CD4-positive, alpha-beta T cell treated with Interleukin-17A for 1 hour (primary cell): ENCODE data around the gene FBXO47.
"Not testable (repeated sequence)": the region's sequence is repeated elsewhere in the genome, so short reads cannot be mapped to it uniquely, and the experiment has no call there.

Source experiments
- DNase-seq: peaks from one replicate; pipeline ENCODE4 v3.0.0-alpha.2; 2020

The FBXO47 gene

DNA sequence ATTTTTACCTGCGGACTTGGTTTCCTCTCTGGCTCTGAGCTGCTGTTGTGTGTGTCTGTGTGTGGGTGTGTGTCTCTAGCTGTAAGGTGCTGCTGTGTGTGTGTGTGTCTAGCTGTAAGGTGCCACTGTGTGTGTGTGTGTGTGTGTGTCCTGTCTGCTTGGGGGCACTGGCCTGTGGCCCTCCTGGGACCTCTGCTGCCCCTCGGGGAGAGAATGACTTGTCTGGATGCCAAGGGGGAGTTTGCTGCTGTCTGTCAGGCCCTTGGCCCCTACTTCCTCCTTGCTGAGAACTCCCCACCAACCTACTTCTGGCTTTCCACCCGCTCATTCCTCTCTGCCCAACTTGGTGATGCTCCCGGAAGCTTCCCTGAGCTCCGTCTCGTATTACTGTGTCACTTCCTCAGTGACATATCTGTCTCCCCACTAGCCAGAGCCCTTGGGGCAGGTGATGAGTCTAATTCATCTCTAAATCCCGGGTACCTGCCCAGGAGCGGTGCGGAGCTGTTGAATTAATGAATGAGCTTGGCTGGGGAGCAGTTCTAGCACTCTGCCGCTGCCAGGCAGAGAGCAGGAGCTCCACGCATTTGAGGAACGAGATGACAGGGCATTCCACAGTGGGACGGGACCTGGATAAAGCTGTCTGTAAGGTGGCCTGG, 45.3 kb downstream of the FBXO47 start:
- DNase-seq = no peak

DNA sequence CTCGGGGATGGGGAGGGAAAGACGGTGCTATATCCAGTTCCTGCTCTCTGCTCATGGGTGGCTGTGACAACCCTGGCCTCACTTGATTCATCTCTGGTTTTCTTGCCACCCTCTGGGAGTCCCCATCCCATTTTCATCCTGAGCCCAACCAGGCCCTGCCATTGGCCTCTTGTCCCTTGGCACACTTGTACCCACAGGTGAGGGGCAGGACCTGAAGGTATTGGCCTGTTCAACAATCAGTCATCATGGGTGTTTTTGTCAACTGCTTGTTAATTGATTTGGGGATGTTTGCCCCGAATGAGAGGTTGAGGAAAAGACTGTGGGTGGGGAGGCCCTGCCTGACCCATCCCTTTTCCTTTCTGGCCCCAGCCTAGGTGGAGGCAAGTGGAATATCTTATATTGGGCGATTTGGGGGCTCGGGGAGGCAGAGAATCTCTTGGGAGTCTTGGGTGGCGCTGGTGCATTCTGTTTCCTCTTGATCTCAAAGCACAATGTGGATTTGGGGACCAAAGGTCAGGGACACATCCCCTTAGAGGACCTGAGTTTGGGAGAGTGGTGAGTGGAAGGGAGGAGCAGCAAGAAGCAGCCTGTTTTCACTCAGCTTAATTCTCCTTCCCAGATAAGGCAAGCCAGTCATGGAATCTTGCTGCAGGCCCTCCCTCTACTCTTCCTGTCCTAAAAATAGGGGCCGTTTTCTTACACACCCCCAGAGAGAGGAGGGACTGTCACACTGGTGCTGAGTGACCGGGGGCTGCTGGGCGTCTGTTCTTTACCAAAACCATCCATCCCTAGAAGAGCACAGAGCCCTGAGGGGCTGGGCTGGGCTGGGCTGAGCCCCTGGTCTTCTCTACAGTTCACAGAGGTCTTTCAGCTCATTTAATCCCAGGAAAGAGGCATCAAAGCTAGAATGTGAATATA, 46.6 kb downstream of the FBXO47 start:
- no peak for DNase-seq

DNA sequence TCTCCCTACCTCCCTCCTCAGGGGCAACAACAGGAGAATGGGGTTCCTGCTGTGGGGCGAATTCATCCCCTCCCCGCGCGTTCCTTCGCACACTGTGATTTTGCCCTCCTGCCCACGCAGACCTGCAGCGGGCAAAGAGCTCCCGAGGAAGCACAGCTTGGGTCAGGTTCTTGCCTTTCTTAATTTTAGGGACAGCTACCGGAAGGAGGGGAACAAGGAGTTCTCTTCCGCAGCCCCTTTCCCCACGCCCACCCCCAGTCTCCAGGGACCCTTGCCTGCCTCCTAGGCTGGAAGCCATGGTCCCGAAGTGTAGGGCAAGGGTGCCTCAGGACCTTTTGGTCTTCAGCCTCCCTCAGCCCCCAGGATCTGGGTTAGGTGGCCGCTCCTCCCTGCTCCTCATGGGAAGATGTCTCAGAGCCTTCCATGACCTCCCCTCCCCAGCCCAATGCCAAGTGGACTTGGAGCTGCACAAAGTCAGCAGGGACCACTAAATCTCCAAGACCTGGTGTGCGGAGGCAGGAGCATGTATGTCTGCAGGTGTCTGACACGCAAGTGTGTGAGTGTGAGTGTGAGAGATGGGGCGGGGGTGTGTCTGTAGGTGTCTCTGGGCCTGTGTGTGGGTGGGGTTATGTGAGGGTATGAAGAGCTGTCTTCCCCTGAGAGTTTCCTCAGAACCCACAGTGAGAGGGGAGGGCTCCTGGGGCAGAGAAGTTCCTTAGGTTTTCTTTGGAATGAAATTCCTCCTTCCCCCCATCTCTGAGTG, 47.7 kb downstream of the FBXO47 start:
- no peak for DNase-seq

DNA sequence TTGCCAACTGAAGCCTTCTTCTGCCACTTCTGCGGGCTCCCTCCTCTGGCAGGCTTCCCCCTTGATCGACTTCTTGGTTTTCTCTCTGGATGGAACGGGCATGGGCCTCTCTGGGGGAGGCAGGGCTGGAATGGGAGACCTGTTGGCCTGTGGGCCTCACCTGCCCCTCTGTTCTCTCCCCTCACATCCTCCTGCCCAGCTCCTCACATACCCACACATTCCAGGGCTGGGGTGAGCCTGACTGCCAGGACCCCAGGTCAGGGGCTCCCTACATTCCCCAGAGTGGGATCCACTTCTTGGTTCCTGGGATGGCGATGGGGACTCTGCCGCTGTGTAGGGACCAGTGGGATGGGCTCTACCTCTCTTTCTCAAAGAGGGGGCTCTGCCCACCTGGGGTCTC, 48.3 kb downstream of the FBXO47 start:
- no peak for DNase-seq

DNA sequence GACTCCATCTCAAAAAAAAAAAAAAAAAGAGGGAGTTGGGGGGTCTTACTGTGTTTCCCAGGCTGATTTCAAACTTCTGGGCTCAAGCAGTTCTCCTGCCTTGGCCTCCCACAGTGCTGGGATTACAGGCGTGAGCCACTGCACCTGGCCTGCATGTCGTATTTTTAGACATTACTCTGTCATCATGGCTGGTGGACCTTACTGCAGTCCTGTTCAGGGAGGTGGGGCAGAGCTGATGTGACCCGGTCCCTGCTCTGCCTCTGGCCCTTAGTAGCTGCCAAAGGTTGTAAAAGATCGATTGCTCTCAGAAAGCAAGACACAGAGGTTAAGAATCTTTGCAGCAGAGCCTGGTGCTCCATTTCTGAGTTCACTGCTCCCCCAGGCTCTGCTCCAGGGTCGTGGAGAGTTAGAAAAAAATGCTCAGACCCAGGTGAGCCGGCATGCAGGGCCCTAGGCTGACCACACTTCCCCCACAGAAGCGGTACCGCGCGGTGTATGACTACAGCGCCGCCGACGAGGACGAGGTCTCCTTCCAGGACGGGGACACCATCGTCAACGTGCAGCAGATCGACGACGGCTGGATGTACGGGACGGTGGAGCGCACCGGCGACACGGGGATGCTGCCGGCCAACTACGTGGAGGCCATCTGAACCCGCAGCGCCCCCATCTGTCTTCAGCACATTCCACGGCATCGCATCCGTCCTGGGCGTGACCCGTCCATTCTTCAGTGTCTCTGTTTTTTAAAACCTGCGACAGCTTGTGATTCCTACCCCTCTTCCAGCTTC, 48.9 kb downstream of the FBXO47 start:
- no peak for DNase-seq

DNA sequence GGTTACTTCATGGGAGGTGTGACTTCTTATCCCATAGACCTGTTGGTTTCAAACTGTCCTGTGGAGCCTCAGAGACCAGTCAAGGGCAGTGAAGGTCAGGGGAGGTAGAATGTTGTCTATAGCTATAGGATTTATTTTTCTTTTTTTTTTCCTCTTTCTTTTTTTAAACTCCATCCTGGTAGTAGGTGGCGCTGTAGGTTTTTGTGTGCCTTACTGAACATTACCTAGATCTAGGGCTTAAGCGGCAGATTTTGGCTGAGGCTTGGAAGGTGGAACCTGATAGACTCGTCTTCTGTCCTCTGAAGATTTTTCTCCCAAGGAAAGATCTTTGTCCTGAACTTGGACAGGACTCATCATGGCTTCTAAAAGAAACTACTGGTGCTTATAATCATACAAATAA, 49.9 kb downstream of the FBXO47 start:
- no peak for DNase-seq

DNA sequence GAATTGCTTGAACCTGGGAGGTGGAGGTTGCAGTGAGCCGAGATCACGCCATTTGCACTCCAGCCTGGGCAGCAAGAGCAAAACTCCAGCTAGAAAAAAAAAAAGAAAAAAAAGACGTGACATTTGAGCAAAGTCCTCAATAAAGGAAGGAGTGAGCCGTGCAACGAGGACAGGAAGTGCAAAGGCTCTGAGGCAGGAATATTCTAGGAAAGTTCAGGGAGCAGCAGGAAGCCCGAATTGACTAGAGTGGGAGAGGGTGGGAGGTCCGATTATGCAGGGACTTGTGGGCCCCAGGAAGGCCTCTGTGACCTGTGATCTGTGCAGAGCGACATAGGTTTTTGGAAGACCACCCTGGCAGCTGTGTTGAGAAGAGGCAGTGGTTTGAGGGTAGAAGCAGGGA, 50.4 kb downstream of the FBXO47 start:
- no peak for DNase-seq

DNA sequence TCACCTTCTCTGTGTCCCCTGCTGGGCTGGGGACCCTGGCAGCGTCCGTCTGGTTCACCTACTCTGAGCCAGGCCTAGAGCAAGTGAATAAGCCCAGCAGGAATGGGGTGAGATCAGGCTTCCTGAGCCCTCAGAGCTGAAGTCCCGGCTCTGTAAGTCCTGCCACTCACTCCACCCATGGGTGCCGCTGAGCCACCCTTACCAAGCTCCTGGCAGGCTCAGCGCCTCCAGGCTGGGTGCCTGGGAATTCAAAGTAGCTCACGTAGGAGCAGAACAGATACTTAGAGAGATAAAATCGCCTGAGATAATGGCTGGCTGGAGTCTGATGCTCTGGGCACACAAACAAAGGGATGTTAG, 51.6 kb downstream of the FBXO47 start:
- DNase-seq = no peak

DNA sequence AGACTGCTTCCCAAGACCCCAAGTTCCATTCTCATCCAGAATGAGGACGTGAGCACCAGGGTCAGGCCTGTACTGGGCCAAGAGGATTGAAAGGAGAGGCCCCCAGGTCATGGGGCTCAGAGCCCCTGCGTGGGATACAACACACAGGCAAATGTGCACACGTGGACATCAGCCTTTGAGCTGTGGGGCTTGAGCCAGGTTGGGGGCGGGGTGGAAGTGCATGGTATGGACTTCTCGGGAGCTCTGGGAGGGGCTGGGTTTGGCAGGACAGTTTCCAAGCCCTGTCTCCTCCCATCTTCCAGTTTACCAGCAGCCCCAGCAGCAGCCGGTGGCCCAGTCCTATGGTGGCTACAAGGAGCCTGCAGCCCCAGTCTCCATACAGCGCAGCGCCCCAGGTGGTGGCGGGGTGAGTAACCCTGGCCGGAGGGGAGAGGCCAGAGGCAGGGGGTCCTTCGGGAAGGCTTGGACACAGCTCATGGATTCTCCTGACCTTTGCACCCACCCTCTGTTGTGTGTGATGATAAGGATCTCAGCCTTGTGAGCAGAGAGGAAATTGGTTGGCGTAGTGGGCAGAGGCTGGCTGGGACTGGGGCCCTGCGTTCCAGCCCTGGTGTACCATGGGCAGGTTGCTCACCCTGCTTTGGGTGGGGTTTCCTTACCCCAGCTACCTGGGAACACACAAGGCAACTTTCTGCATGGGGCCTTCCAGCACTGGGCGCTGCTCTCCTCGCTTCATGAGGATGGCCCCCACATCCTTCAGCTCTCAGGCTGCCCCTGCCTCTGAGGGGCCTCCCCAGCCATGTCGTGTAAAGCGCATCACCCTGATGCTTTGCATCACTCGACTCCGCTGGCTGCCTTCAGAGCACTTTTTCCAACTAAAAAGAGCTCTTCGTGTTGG, 52.2 kb downstream of the FBXO47 start:
- no peak for DNase-seq

DNA sequence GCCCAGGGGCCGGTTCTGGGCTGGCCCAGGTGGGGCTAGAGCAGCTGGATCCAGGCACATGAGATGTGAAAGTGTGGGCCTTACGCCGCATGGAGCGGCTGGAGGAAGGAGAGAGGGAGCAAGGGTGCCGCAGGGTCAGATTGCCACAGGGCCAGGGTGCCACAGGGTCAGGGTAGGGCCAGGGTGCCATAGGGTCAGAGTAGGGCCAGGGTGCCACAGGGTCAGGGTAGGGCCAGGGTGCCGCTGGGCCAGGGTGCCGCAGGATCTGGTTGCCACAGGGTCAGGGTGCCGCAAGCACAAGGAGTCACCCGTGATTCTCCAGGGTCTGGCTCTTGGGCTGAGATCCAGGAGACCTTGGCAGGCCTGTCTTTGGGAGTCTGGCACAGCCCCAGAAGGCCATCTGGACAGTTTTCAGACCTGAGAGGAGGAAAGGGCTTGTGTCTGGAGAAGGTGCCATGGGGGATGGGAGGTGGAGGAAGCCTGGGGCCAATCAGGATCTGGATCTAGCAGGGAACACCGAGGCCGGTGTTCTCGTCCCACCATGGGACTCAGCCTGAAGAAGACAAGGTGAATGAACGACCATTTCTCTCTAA, 54.9 kb downstream of the FBXO47 start:
- DNase-seq = no peak

DNA sequence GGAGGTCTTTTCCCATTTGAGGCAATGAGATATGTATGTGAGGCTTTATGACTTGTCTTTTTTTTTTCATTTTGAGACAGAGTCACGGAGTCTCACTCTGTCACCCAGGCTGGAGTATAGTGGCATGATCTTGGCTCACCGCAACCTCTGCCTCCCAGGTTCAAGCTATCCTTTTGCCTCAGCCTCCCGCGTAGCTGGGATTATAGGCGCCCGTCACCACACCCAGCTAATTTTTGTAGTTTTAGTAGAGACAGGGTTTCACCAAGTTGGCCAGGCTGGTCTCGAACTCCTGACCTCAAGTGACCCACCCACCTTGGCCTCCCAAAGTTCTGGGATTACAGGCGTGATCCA, 55.5 kb downstream of the FBXO47 start:
- not testable (repeated sequence) for DNase-seq

DNA sequence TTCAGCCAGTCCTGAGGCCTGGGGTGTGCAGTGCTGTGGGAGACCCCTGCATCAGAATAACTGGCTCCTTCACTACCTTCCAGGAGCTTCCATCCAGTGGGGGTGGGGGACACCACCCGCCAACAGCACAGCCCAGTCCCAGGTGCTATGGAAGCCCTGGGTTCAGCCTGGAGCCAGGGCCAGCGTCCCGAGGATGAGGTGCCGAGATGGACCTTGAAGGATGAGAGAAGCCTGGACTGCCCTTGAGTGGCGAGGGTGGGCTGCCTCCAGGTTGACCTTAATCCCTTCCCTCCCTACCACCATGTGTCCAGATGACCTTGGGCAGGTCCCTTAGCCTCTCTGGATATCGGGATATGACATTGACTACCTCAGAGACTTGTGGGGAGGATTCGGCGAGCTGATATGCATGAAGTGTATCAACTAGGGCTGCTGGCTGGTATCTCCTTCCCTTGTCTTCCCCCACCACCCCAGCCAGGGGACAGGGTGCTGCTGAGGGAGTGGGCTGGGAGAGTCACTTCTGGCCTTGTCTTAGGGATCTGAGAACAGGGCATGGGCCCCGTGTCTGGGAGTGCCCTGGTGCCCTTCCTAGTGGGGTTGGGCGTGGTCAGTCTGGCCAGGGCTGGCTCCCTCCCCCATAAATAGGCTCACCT, 56.0 kb downstream of the FBXO47 start:
- no peak for DNase-seq

DNA sequence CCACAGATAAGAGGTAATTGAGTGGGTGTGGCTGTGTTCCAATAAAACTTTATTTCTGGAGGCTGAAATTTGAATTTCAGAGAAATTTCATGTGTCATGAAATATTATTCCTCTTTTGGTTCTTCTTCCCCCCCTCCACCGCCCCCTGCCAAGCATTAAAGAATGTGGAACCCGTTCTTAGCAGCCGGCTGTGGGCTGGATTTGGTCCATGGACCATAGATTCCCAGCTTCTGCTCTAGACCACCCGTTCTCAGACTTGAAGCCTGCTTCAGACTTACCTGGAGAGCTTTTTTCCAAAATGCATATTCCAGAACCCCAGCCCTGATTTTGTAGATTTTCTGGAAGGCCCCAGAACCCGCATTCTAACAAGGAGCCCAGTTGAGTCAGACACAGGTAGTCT, 56.9 kb downstream of the FBXO47 start:
- no peak for DNase-seq

DNA sequence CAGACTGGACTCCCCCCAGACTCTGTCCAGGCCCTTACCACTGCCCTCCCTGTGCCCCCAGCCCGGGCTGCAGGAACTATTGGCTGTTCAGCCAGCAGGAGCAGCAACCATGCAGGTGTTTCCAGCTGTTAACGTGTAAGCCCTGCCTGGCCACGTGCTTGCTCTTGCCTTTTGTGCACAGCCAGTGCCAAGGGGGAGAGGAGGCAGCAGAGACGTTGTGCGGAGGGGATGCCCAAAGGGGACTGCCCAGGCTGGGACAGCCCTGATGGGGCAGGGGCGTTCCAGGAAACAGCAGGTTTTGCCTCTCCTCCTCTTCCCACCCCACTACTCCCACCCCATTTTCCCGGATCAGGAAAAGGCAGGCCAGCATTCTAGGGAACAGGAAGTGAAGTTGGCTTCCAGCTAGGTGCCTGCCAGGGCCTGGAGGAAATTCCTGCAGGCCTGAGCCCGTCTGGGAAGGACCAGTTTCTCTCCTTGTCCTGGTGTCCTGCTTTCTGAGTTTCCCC, 58.5 kb downstream of the FBXO47 start:
- no peak for DNase-seq

DNA sequence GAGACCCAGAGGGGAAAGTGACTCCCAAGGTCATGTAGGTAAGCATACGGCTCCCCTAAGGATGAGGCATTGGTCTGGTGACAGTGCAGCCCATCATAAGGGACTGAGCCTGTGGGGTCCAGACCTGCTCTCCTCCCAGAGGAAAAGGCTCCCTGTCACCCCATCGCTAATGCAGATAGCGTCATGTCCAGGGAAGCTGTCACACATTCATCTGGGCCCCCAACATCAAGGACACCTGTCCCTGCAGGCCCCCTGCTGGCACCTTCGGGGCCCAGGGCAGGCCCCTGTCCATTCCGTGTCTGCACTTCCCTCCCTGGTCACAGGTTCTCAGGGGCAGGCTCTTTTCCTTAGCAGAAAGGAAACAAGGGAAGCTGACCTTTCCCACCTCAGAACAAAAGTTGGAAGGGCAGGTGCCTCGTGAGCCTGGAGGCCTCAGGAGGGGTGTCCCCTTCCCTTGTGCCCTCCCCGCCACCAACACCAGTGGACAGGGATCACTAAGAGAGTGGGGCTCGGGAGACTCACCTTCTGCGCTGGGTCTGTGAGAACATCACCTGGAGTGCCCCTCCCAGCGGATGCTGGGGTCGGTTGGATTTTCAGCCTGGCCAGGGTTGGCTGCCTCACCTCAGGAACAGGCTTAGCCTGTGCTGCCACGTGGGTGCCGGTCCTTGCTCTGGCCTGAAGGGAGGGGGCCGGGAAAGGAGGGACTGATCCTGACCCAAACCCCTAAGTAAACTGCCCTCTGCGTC, 59.1 kb downstream of the FBXO47 start:
- no peak for DNase-seq

DNA sequence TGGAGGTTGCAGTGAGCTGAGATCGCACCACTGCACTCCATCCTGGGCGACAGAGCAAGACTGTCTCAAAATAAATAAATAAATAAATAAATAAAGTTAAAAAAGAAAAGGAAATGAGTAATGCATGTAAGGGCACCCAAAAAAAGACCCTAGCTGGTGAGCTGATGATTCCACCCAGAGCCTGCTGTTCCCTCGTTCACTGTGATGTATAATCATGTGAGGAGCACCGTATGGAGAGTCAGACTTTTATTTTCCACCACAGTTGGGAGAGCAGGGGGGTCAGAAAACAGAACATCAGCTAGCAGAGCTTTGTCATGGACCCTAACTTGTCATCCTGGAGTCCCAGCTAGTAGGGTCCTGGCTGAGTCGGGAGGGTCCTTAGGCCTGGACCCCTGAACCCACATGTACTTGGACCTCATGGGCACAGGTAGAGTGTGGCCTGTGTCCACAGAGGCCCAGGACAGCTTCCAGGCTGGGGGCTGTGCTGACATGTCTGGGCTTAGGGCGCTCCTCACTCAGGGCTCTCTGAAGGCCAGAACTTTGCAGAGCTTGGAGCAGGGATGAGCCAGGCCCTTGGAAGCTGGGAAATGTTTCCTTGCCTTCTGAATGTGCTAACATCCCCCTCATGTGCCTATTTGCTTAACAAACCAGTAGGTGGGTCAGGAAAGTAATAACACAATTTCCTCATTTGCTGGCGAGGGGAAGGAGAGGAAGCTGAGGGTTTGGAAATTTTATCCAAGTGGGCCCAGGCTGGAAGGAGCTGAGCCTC, 60.6 kb downstream of the FBXO47 start:
- no peak for DNase-seq

DNA sequence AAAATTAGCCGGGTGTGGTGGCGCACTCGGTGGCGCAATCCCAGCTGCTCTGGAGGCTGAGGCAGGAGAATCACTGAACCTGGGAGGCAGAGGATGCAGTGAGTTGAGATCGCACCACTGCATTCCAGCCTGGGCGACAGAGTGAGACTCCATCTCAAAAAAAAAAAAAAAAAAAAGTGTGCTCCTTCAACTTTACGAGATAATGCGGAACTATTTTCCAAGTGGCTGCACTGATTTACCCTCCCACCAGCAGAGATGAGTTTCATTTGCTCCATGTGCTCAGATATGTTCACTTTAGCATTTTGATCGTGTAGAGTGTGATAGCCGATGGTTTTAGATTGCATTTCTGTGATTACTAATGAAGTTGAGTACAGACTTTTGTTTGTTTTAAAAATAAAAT, 61.8 kb downstream of the FBXO47 start:
- DNase-seq = no peak

DNA sequence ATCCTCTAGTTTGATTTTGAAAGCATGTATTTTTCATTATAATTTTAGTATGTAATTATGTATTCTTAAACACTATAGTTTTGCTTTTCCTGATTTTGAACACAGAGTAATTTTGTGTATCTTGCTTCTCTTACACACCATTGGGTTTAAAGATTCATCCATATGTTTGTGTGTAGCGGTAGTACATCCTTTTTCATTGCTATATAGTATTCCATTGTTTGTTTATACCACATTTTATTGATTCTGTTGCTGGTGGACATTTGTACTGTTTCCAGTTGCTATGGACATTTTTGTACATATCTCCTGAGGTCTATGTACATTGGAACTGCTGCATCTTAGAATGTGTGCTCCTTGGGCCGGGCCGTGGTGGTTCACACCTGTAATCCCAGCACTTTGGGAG, 62.3 kb downstream of the FBXO47 start:
- no peak for DNase-seq

DNA sequence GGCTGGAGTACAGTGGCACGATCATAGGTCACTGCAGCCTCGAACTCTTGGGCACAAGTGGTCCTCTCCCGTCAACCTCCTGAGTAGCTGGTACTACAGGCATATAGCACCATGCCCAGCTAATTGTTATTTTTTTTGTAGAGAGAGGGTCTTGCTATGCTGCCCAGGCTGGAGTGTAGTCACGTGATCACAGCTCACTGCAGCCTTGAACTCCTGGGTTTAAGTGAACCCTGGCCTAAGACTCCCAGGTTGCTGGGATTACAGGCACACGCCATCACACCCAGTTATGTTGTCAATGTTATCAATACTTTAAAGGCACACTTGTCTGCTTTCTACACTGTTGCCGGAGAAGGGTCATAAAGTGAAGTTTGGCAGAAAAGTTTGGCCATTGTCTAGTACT, 63.8 kb downstream of the FBXO47 start:
- no peak for DNase-seq
